GM18526 (cell line): Measurements from ENCODE around the gene KLK10.

Experiments used
- POLR2A ChIP-seq: IDR thresholded peaks from 3 replicates; pipeline ENCODE4 v1.6.1; 2011; ENCODE audit not compliant: insufficient read length; ENCODE audit errors: extremely low read depth

KLK10 gene

DNA sequence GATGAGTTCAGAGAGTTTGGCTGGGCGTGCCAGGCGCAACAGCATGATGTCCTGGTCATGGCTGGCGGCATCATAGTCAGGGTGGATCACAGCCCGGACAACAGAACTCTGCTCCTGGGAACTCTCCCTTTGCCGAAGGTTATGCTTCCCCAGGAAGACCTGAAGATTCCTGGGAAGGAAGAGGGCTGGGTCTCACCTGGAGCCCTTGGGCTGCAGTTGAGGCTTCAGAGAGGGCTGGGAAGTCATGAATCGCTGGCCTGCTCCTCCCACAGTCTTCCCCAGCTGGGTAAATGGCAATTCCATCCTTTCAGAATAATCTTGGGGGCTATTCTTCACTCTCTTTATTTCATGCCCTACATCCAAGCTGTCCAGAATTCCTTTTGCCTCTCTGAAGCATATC lies 56.1 kb downstream of the KLK10 start:
- no peak for TF ChIP-seq POLR2A
